Naive B cell (primary cell): ENCODE data around the gene SH3RF3. TPM values are rescaled to one million over a fixed set of nuclear protein-coding genes. Genes with fewer than 3 reads are reported as not detected.

Experiments used
- ATAC-seq, 2 donors: fragments of 150-1000 bp; cut with Tn5 transposase; 2 replicates each; pipeline ENCODE4 v1.10.0; 2021; ENCODE audit warnings: low read depth in 2 of 2, mild to moderate bottlenecking in 2 of 2, moderate library complexity in 2 of 2
- DNase-seq: peaks from one replicate; pipeline ENCODE4 v3.0.0; 2022
- H3K27ac Mint-ChIP-seq, 6 donors: one replicate each; pipeline ENCODE4 v1.8.0; 2020 to 2022; ENCODE audit warnings: mild to moderate bottlenecking in 6 of 6, mixed read lengths in 6 of 6, moderate library complexity in 5 of 6, inconsistent platforms in 2 of 6
- H3K27me3 Mint-ChIP-seq, 3 donors: one replicate each; pipeline ENCODE4 v1.8.0; 2021 to 2022; ENCODE audit warnings: mixed read lengths in 3 of 3, mild to moderate bottlenecking in 1 of 3
- H3K36me3 Mint-ChIP-seq, 2 donors: one replicate each; pipeline ENCODE4 v1.8.0; 2020 to 2022; ENCODE audit warnings: mixed read lengths in 2 of 2, inconsistent platforms in 1 of 2, mild to moderate bottlenecking in 1 of 2
- H3K4me1 Mint-ChIP-seq, 3 donors: one replicate each; pipeline ENCODE4 v1.8.0; 2020 to 2022; ENCODE audit warnings: mixed read lengths in 3 of 3, inconsistent platforms in 1 of 3, mild to moderate bottlenecking in 1 of 3, moderate library complexity in 1 of 3
- H3K4me3 Mint-ChIP-seq, 8 donors: one replicate each; pipeline ENCODE4 v1.8.0; 2020 to 2022; ENCODE audit warnings: mild to moderate bottlenecking in 8 of 8, mixed read lengths in 8 of 8, moderate library complexity in 8 of 8, inconsistent platforms in 2 of 8
- H3K9me3 Mint-ChIP-seq, 7 donors: one replicate each; pipeline ENCODE4 v1.8.0; 2020 to 2022; ENCODE audit warnings: mixed read lengths in 7 of 7, mild to moderate bottlenecking in 5 of 7, inconsistent platforms in 2 of 7, moderate library complexity in 1 of 7
- polyA plus RNA-seq, 6 donors: library from polyadenylated mRNA; unstranded; fragments of 300-500 nt; fragmentation: Illumina TruSeq; gene quantifications; one replicate each; pipeline ENCODE4 v1.2.3, GENCODE V29; 2021; ENCODE audit warnings: low read depth in 6 of 6

The SH3RF3 gene
- polyA plus RNA-seq, 6 donors from 2014 or later = 0.05 to 0.76 (median 0.64) TPM; not detected in 1

GRCh38 chr2:109272461-109272860 is 143.5 kb downstream of the SH3RF3 start:
- peaks cover 0 to 19% (median 5%) of the 10 kb centered on the region in 3 donors for H3K4me1 Mint-ChIP-seq
- no peak for DNase-seq
- H3K27me3 Mint-ChIP-seq = no peaks in the 10 kb centered on the region
- no peak overlapping the region for H3K27ac Mint-ChIP-seq
- H3K4me3 Mint-ChIP-seq = no peak overlapping the region
- H3K9me3 Mint-ChIP-seq = no peaks in the 10 kb centered on the region
- ATAC-seq = no peak
- H3K36me3 Mint-ChIP-seq = peaks cover 0 to 2% of the 10 kb centered on the region in 2 donors

DNA sequence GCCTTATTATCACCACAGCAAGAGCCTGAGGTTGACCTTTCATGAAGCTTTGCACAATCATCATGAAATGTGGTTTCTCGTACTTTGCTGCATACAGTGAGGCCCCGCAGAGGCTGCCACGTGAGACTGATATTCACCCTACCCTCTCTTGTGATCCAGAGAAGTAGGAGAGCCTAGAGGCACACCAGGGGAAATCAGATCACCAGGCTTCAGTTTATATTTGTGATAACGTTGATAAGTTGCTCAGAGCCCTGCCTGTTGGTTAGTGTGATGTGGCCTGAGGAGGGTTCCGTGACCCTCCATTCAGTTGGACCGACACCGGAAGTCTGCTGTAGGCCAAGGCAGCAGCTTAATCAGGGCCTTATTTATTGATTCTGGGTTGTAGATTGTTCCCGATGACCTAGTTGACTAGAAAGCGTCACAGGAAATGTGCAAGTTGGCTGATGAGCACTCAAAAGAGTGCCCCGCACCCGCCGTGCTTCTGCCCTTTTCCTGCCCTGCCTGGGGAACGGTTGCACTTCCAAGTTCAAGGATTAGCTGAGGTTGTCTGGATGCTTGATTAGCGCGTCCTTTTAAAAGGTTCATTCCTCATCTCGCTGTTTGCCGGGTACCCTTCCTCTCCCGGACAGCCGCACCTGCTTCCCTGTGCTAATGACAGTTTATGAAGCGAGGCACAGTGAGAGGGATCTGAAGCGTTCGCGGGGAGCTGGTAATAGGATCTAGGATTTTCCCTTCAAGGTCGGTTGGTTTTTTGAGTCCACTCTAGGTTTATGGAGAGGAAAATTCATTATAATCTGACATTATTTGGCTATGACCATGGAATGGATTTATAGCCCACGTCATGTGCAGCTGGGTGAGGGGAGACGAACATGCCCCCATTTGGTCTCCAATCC is 146.4 kb downstream of the SH3RF3 start:
- Mint-ChIP-seq H3K27ac (peak overlapping the region in 2 of 6 donors; percentile 12 to 52), H3K27me3 (no peaks in the 10 kb centered on the region), H3K9me3 (no peaks in the 10 kb centered on the region), H3K4me3 (peak overlapping the region in 1 of 8 donors; percentile 35), H3K4me1 (peaks cover 0 to 14% (median under 1%) of the 10 kb centered on the region in 3 donors), H3K36me3 (peaks cover 0 to 4% of the 10 kb centered on the region in 2 donors)
- DNase-seq = no peak
- ATAC-seq = no peak

DNA sequence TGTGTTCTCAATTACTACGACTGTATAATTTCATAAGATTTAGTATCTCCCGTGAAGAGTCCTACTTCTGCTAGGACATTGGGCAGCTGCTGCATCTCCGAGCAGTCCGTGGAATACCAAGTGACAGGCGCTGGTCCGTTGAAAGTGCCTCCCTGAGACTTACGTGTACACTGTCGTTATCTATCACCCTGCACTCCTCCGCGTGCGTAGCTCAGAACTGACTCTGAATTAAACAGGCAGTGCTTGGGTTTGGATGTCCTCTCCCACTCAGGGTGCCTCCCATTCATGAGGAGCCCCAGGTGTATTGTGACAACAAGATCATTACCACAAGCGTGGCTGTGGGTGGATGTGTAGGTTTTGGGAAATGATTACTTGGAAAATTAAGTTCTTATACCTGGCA is 148.4 kb downstream of the SH3RF3 start:
- Mint-ChIP-seq H3K9me3 (no peaks in the 10 kb centered on the region), H3K27me3 (no peaks in the 10 kb centered on the region), H3K4me3 (no peak overlapping the region), H3K36me3 (peaks cover 0 to 4% of the 10 kb centered on the region in 2 donors), H3K4me1 (peaks cover 0 to 17% (median under 1%) of the 10 kb centered on the region in 3 donors), H3K27ac (peak overlapping the region in 1 of 6 donors; percentile 30)
- DNase-seq = no peak
- no peak for ATAC-seq

- Mint-ChIP-seq H3K9me3 (no peaks in the 10 kb centered on the region), H3K4me1 (peaks cover 0 to 21% (median 10%) of the 10 kb centered on the region in 3 donors), H3K36me3 (peaks cover 0 to 4% of the 10 kb centered on the region in 2 donors), H3K27me3 (no peaks in the 10 kb centered on the region), H3K4me3 (no peak overlapping the region), H3K27ac (peak overlapping the region in 1 of 6 donors; percentile 51)
- no peak for ATAC-seq
- no peak for DNase-seq
Observed at GRCh38 chr2:109279243-109279860, 150.3 kb downstream of the SH3RF3 start.

- ATAC-seq (no peak), DNase-seq (no peak)
- no peaks in the 10 kb centered on the region for H3K9me3 Mint-ChIP-seq
- H3K27ac Mint-ChIP-seq = peak overlapping the region in 1 of 6 donors; percentile 10
- H3K4me3 Mint-ChIP-seq = no peak overlapping the region
- H3K27me3 Mint-ChIP-seq = no peaks in the 10 kb centered on the region
- peaks cover 3 to 30% (median 11%) of the 10 kb centered on the region in 3 donors for H3K4me1 Mint-ChIP-seq
- peaks cover 0 to 4% of the 10 kb centered on the region in 2 donors for H3K36me3 Mint-ChIP-seq
Observed at GRCh38 chr2:109280804-109281203, 151.8 kb downstream of the SH3RF3 start.

GRCh38 chr2:109282360-109282759 is 153.4 kb downstream of the SH3RF3 start:
- Mint-ChIP-seq H3K27me3 (no peaks in the 10 kb centered on the region), H3K9me3 (no peaks in the 10 kb centered on the region), H3K27ac (peak overlapping the region in 1 of 6 donors; percentile 52), H3K4me1 (peaks cover 5 to 37% (median 18%) of the 10 kb centered on the region in 3 donors), H3K4me3 (no peak overlapping the region), H3K36me3 (peaks cover 0 to 3% of the 10 kb centered on the region in 2 donors)
- ATAC-seq = no peak
- no peak for DNase-seq

GRCh38 chr2:109282865-109283264 is 153.9 kb downstream of the SH3RF3 start:
- peak overlapping the region in 1 of 6 donors; percentile 52 for H3K27ac Mint-ChIP-seq
- no peak for ATAC-seq
- H3K9me3 Mint-ChIP-seq = no peaks in the 10 kb centered on the region
- peaks cover 5 to 39% (median 18%) of the 10 kb centered on the region in 3 donors for H3K4me1 Mint-ChIP-seq
- no peaks in the 10 kb centered on the region for H3K36me3 Mint-ChIP-seq
- DNase-seq = no peak
- H3K4me3 Mint-ChIP-seq = no peak overlapping the region
- no peaks in the 10 kb centered on the region for H3K27me3 Mint-ChIP-seq

- Mint-ChIP-seq H3K27ac (peak overlapping the region in 2 of 6 donors; percentile 54 to 78), H3K36me3 (no peaks in the 10 kb centered on the region), H3K9me3 (no peaks in the 10 kb centered on the region), H3K4me1 (peaks cover 5 to 35% (median 18%) of the 10 kb centered on the region in 3 donors), H3K27me3 (no peaks in the 10 kb centered on the region), H3K4me3 (no peak overlapping the region)
- no peak for DNase-seq
- no peak for ATAC-seq
Observed at GRCh38 chr2:109284826-109285225, 155.8 kb downstream of the SH3RF3 start.

- ATAC-seq (no peak), DNase-seq (no peak)
- H3K36me3 Mint-ChIP-seq = no peaks in the 10 kb centered on the region
- H3K27me3 Mint-ChIP-seq = no peaks in the 10 kb centered on the region
- no peaks in the 10 kb centered on the region for H3K9me3 Mint-ChIP-seq
- H3K4me1 Mint-ChIP-seq = peaks cover 5 to 35% (median 18%) of the 10 kb centered on the region in 3 donors
- H3K27ac Mint-ChIP-seq = no peak overlapping the region
- H3K4me3 Mint-ChIP-seq = no peak overlapping the region
Observed at GRCh38 chr2:109285244-109285651, 156.2 kb downstream of the SH3RF3 start.

- DNase-seq (no peak), ATAC-seq (no peak)
- Mint-ChIP-seq H3K27me3 (no peaks in the 10 kb centered on the region), H3K9me3 (no peaks in the 10 kb centered on the region), H3K4me1 (peaks cover 5 to 29% (median 17%) of the 10 kb centered on the region in 3 donors), H3K27ac (no peak overlapping the region), H3K4me3 (no peak overlapping the region), H3K36me3 (no peaks in the 10 kb centered on the region)
Observed at GRCh38 chr2:109287413-109287812, 158.4 kb downstream of the SH3RF3 start.

GRCh38 chr2:109287838-109288237 is 158.8 kb downstream of the SH3RF3 start:
- Mint-ChIP-seq H3K36me3 (no peaks in the 10 kb centered on the region), H3K4me3 (no peak overlapping the region), H3K9me3 (no peaks in the 10 kb centered on the region), H3K27ac (peak overlapping the region in 1 of 6 donors; percentile 1), H3K4me1 (peaks cover 5 to 29% (median 13%) of the 10 kb centered on the region in 3 donors), H3K27me3 (no peaks in the 10 kb centered on the region)
- ATAC-seq (no peak), DNase-seq (no peak)

DNA sequence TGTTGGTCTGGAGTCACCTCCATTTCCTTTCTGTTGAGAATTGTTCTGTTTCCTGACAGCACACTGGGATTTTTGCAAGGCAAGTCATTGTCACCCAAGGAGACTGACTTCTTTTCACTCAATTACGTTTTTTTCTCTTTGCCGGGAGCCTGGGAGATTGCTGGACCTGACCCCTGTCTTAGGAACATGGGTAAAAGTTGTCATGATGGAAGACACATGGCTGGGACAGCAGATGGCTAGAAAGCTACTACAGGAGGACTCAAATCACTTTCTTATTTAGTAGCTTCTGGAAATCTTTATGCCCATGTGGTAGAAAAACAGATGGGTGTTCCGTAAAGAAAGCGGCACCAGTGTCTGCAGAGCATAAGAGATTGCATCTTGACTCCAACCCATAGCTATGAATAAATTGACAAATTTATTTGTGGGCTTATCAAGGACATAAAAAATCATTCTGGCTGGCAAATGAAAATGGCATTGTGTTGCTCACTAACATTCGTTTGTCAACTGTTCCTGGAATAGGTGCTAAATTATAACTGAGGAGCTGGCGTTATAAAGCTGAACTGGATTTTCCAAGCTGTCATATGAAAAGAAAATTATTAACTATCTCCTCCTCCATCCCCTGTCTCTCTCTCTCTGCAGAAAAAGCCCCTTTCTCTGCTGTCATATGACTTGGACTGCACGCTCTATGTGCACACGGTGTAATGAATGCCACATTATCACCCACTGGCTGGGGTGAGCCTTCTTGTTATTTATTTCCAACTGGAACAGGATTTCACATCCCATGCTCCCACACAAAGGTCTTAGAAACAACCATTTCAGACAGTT is 159.8 kb downstream of the SH3RF3 start:
- ATAC-seq (no peak), DNase-seq (no peak)
- H3K9me3 Mint-ChIP-seq = no peaks in the 10 kb centered on the region
- H3K4me1 Mint-ChIP-seq = peaks cover 5 to 29% (median 13%) of the 10 kb centered on the region in 3 donors
- H3K27ac Mint-ChIP-seq = no peak overlapping the region
- H3K4me3 Mint-ChIP-seq = no peak overlapping the region
- H3K27me3 Mint-ChIP-seq = no peaks in the 10 kb centered on the region
- no peaks in the 10 kb centered on the region for H3K36me3 Mint-ChIP-seq
